ENCODE data around the gene YWHAE. TPM values are rescaled to one million over a fixed set of nuclear protein-coding genes. Genes with fewer than 3 reads are reported as not detected.
"Not testable (repeated sequence)": the region's sequence is repeated elsewhere in the genome, so short reads cannot be mapped to it uniquely, and the experiment has no call there.

YWHAE gene
- total RNA-seq, 1 experiment from 2014 or later: 537 TPM

DNA sequence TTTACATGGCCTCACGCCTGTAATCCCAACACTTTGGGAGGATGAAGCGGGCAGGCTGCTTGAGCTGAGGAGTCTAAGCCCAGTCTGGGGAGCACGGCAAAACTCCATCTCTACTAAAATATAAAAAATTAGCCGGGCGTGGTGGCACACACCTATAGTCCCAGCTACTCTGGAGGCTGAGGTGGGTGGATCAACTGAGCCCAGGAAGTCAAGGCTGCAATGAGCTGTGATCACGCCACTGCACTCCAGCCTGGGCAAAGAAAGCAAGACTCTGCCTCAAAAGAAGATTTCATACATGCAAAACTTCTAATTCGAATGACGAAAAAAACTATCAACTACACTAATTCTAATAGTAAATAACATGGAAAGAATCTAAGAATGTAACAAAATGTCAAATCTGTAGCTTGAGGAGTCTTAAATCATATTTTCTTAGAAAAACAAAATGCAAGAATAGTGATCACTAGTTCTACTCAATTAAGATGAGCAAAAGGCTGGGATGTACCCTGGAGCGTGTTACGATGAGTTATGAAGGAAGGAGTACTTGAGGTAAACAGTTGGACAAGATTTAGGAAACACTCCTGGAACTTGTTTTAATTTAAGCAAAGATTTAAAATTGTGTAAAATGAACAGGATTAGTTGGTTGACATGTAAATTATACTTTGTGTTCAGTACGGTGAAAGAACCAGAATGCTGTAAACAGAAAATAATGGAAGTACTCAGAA, 20.7 kb downstream of the YWHAE start:
- no peak overlapping the region for H3K4me3 ChIP-seq (ENCODE audit: low read depth in 2 of 2, low read length in 2 of 2)
- ChIA-PET CTCF (interaction anchor here (1.7 kb wide), 1 partner anchor 14 kb away, joined by 7 read pairs; no protein-coding TSS in a partner anchor), POLR2A (no interaction called here)
- H3K4me1 ChIP-seq (ENCODE audit: control insufficient read depth, insufficient read depth, low read length): peaks cover 54% of the 10 kb centered on the region
- ATAC-seq: no peak
- no peaks in the 10 kb centered on the region for H3K9me3 ChIP-seq (ENCODE audit: control insufficient read depth, insufficient read depth, low read depth, low read length)
- no peak overlapping the region for H3K27ac ChIP-seq (ENCODE audit: low read length)
- intact Hi-C loops (cut with micrococcal nuclease; ENCODE audit: unreplicated experiment) (no loop called here), in situ Hi-C loops (cut with HindIII; ENCODE audit: low pct_unique_long_range_greater_than_20kb, low sequenced_read_pairs) (no loop called here)
- no peaks in the 10 kb centered on the region for H3K27me3 ChIP-seq (ENCODE audit: control insufficient read depth, insufficient read depth, low read length)
- no TSS peak for BruUV-seq (replicated peaks)
- H3K36me3 ChIP-seq (ENCODE audit: control insufficient read depth, insufficient read depth, low read length): no peaks in the 10 kb centered on the region; the same call in 1 of the 2 replicates
- no peak for TF ChIP-seq TCF7L2 (IDR thresholded peaks at IDR 0.05; ENCODE audit: low read depth, low read length)
- DNase-seq (ENCODE audit: low read depth, low spot score): no peak

DNA sequence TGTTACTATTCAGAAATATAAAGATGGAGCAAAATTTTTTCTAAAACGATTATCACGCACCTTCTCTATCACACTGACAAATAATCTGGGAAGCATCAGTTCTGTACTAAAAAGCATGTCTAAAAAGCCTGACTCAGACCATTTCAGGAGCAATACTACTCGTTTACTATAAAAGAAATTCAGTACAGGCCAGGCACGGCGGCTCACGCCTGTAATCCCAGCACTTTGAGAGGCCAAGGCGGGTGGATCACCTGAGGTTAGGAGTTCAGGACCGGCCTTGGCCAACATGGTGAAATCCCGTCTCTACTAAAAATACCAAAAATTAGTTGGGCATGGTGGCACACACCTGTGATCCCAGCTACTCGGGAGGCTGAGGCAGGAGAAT, 21.6 kb downstream of the YWHAE start:
- H3K27ac ChIP-seq (ENCODE audit: low read length); in situ Hi-C loops (cut with HindIII; ENCODE audit: low pct_unique_long_range_greater_than_20kb, low sequenced_read_pairs); intact Hi-C loops (cut with micrococcal nuclease; ENCODE audit: unreplicated experiment); H3K36me3 ChIP-seq (ENCODE audit: control insufficient read depth, insufficient read depth, low read length); ATAC-seq; H3K9me3 ChIP-seq (ENCODE audit: control insufficient read depth, insufficient read depth, low read depth, low read length); H3K4me3 ChIP-seq (ENCODE audit: low read depth in 2 of 2, low read length in 2 of 2); BruUV-seq (replicated peaks); H3K27me3 ChIP-seq (ENCODE audit: control insufficient read depth, insufficient read depth, low read length); DNase-seq (ENCODE audit: low read depth, low spot score); CTCF ChIA-PET: not testable (repeated sequence)
- H3K4me1 ChIP-seq (ENCODE audit: control insufficient read depth, insufficient read depth, low read length): peaks cover 55% of the 10 kb centered on the region
- POLR2A ChIA-PET: interaction anchor here (0.6 kb wide), 1 partner anchor 35 kb away, joined by 3 read pairs; no protein-coding TSS in a partner anchor

DNA sequence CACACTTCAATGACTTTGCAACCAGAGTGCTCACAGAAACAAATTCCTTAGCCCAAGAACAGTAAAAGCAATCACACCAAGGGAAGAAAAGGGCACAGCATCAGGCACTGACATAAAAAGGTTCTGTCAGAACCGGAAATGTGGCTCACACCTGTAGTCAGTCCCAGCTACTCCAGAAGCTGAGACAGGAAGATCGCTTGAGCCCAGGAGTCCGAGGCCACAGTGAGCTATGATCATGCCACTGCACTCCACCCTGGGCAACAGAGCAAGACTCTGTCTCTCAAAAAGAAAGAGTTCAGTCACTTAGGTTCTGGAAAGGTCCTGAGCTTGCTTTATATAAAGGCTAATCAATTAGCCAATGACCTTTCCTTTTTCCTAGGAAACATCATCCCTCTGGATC, 22.7 kb downstream of the YWHAE start:
- ChIA-PET POLR2A (no interaction called here), CTCF (interaction anchor here (1.6 kb wide), 1 partner anchor 12 kb away, joined by 8 read pairs; no protein-coding TSS in a partner anchor)
- in situ Hi-C loops (cut with HindIII; ENCODE audit: low pct_unique_long_range_greater_than_20kb, low sequenced_read_pairs) (no loop called here), intact Hi-C loops (cut with micrococcal nuclease; ENCODE audit: unreplicated experiment) (no loop called here)
- no peak for DNase-seq (ENCODE audit: low read depth, low spot score)
- Histone ChIP-seq H3K9me3 (ENCODE audit: control insufficient read depth, insufficient read depth, low read depth, low read length) (no peaks in the 10 kb centered on the region), H3K4me3 (ENCODE audit: low read depth in 2 of 2, low read length in 2 of 2) (no peak overlapping the region), H3K27me3 (ENCODE audit: control insufficient read depth, insufficient read depth, low read length) (no peaks in the 10 kb centered on the region), H3K27ac (ENCODE audit: low read length) (no peak overlapping the region), H3K4me1 (ENCODE audit: control insufficient read depth, insufficient read depth, low read length) (peaks cover 55% of the 10 kb centered on the region), H3K36me3 (ENCODE audit: control insufficient read depth, insufficient read depth, low read length) (no peaks in the 10 kb centered on the region; the same call in 1 of the 2 replicates)
- no peak for ATAC-seq
- no TSS peak for BruUV-seq (replicated peaks)
- TF ChIP-seq, protein P1, sequence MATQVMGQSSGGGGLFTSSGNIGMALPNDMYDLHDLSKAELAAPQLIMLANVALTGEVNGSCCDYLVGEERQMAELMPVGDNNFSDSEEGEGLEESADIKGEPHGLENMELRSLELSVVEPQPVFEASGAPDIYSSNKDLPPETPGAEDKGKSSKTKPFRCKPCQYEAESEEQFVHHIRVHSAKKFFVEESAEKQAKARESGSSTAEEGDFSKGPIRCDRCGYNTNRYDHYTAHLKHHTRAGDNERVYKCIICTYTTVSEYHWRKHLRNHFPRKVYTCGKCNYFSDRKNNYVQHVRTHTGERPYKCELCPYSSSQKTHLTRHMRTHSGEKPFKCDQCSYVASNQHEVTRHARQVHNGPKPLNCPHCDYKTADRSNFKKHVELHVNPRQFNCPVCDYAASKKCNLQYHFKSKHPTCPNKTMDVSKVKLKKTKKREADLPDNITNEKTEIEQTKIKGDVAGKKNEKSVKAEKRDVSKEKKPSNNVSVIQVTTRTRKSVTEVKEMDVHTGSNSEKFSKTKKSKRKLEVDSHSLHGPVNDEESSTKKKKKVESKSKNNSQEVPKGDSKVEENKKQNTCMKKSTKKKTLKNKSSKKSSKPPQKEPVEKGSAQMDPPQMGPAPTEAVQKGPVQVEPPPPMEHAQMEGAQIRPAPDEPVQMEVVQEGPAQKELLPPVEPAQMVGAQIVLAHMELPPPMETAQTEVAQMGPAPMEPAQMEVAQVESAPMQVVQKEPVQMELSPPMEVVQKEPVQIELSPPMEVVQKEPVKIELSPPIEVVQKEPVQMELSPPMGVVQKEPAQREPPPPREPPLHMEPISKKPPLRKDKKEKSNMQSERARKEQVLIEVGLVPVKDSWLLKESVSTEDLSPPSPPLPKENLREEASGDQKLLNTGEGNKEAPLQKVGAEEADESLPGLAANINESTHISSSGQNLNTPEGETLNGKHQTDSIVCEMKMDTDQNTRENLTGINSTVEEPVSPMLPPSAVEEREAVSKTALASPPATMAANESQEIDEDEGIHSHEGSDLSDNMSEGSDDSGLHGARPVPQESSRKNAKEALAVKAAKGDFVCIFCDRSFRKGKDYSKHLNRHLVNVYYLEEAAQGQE (IDR thresholded peaks at IDR 0.05; ENCODE audit: insufficient read depth in 1 of 2, low read depth in 2 of 2, low read length in 1 of 2): no peak
- TF ChIP-seq, protein P2, sequence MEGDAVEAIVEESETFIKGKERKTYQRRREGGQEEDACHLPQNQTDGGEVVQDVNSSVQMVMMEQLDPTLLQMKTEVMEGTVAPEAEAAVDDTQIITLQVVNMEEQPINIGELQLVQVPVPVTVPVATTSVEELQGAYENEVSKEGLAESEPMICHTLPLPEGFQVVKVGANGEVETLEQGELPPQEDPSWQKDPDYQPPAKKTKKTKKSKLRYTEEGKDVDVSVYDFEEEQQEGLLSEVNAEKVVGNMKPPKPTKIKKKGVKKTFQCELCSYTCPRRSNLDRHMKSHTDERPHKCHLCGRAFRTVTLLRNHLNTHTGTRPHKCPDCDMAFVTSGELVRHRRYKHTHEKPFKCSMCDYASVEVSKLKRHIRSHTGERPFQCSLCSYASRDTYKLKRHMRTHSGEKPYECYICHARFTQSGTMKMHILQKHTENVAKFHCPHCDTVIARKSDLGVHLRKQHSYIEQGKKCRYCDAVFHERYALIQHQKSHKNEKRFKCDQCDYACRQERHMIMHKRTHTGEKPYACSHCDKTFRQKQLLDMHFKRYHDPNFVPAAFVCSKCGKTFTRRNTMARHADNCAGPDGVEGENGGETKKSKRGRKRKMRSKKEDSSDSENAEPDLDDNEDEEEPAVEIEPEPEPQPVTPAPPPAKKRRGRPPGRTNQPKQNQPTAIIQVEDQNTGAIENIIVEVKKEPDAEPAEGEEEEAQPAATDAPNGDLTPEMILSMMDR (IDR thresholded peaks at IDR 0.05): no peak
- TF ChIP-seq SIN3A (IDR thresholded peaks at IDR 0.05; ENCODE audit: borderline replicate concordance, insufficient read depth, low read depth, low read length) (no peak), POLR2AphosphoS5 (IDR thresholded peaks at IDR 0.05; ENCODE audit: low read depth, low read length) (no peak), TCF7L2 (IDR thresholded peaks at IDR 0.05; ENCODE audit: low read depth, low read length) (no peak)

Measured in Panc1 (cell line).